ENCODE data around the gene ABHD2. TPM values are rescaled to one million over a fixed set of nuclear protein-coding genes. Genes with fewer than 3 reads are reported as not detected.
"Not testable (repeated sequence)": the region's sequence is repeated elsewhere in the genome, so short reads cannot be mapped to it uniquely, and the experiment has no call there.

Gene ABHD2
- total RNA-seq, 1 donor = 97.2 TPM

DNA sequence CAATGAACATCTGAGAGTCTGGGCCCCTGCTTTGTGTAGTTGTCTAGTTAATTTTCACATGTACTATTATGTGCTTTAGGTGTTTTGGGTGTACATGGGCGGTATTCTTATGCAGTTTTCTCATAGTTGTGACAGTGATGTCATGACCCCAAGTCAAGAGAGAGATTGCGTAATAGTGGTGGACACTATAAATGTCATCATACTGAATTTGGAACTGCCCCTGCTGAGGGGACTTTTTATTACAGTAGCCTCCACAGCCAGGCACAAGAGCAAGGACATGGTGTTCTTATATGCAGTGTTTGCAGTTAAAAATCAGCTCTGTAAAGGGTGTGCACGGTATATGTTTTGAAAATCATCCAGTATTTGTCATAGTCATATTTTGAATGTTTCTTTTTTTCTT is 29.5 kb downstream of the ABHD2 start:
- no peaks in the 10 kb centered on the region for H3K27me3 ChIP-seq (ENCODE audit: insufficient read depth, low read length)
- H3K4me1 ChIP-seq (ENCODE audit: insufficient read depth, low read length) = peaks cover 29% of the 10 kb centered on the region
- H3K9me3 ChIP-seq (ENCODE audit: low read depth, low read length) = no peaks in the 10 kb centered on the region
- H3K4me3 ChIP-seq (ENCODE audit: low read length) = no peak overlapping the region

DNA sequence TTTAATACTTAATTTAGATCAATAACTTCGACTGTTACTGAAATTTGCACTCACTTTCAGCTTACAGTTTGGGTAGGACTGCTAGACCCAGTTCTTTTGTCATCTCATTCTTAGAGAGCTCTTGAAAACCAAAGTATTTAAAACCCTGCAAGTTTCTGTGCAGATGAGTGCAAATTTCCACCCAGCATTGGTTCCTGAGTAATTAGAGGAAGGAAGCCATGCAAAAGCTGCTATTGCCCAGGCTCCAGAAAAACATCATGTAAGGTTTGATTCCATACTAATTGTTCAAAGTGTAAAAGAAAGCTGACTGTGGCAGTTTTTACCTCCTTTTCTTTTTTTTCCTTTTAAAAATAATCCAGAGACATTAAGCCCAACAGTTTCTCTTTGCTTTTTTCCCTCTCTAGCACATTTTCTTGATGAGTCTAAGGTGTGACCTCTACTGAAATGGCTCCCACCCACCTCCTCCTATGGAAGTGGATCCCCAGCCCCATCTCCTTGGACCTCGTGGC is 30.3 kb downstream of the ABHD2 start:
- Histone ChIP-seq H3K4me3 (ENCODE audit: low read length) (no peak overlapping the region), H3K9me3 (ENCODE audit: low read depth, low read length) (no peaks in the 10 kb centered on the region), H3K4me1 (ENCODE audit: insufficient read depth, low read length) (peaks cover 29% of the 10 kb centered on the region), H3K27me3 (ENCODE audit: insufficient read depth, low read length) (no peaks in the 10 kb centered on the region)

DNA sequence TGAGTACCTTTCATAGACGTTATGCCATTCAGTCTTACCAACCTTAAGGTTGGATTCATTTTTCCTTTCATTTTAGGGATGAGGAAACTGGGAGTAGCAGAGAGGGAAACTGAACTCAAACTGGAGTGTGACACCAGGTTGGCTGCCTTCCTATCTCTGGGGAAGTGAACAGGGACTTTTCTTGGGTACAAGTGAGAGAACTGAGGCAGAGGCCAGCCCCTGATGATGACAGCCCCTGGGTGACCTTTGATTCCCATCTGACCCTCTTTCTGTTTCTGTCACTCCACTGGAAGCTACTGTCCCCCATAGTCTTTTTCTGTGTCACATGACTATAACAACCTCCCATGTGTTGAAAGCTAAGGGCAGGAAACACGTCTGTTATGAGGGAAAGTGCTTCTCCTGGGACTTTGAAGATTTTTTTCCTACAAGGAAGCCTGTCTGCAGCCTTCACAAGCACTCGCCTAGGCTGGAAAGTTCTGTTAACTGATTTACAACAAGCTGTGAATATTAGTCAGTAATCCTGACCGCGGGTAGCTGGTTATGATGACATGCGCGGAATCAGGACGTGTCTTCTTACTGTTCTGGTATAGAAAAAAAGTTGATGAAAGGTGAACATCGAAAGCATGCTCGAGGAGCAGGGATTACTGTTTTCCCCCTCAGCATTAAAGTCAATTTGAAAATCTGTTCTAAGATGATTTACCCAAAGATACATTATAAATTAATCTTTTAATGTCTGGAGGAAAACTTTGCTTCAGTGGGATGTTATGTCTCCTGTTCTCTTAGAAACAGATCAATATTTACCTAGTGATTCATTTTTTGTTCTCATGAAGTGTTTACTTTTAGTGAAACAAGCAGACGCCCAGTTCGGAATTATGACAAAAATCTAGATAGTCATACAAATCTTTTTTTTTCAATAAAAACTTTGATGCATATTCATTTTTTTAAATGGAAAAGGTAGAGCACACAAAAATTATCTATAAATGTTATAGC is 31.5 kb downstream of the ABHD2 start:
- peaks cover 29% of the 10 kb centered on the region for H3K4me1 ChIP-seq (ENCODE audit: insufficient read depth, low read length)
- no peak overlapping the region for H3K4me3 ChIP-seq (ENCODE audit: low read length)
- H3K9me3 ChIP-seq (ENCODE audit: low read depth, low read length) = no peaks in the 10 kb centered on the region
- H3K27me3 ChIP-seq (ENCODE audit: insufficient read depth, low read length) = no peaks in the 10 kb centered on the region

DNA sequence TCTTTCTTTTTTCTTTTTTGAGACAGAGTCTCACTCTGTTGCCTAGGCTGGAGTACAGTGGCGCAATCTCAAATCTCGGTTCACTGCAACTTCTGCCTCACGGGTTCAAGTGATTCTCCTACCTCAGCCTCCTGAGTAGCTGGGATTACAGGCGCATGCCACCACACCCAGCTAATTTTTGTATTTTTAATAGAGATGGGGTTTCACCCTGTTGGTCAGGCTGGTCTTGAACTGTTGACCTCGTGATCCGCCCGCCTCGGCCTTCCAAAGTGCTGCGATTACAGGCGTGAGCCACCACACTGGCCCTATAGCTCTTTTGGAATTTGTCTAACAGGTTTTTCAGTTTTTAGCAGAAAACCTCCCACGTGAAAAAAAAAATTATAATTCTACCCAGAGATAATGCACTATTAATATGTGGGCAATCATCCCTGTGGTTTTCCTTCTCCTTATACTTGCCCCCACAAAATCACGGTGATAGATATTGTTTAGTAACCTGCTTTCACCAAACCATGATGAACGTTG is 32.3 kb downstream of the ABHD2 start:
- H3K27me3 ChIP-seq (ENCODE audit: insufficient read depth, low read length); H3K4me3 ChIP-seq (ENCODE audit: low read length); H3K9me3 ChIP-seq (ENCODE audit: low read depth, low read length): not testable (repeated sequence)
- H3K4me1 ChIP-seq (ENCODE audit: insufficient read depth, low read length) = peaks cover 29% of the 10 kb centered on the region

DNA sequence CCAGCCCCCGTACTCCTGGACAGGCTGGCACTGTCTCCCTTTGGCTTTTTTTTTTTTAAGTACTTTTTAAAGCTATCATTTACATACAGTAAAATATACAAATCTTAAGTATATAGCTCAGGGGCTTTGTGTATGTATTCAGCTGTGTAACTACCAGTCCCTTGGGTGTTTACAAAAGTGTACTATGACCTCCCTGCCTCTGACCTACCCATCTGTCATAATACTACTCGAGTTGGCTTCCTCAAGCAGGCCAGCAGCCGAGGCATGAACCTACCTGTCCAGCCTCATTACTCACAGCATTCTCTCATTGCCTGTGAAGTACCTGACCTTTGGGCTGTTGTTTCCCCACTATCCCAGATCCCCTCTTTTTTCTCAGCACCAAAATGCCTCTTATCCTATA is 33.2 kb downstream of the ABHD2 start:
- H3K4me1 ChIP-seq (ENCODE audit: insufficient read depth, low read length) = peaks cover 29% of the 10 kb centered on the region
- H3K4me3 ChIP-seq (ENCODE audit: low read length) = no peak overlapping the region
- H3K9me3 ChIP-seq (ENCODE audit: low read depth, low read length) = no peaks in the 10 kb centered on the region
- no peaks in the 10 kb centered on the region for H3K27me3 ChIP-seq (ENCODE audit: insufficient read depth, low read length)

DNA sequence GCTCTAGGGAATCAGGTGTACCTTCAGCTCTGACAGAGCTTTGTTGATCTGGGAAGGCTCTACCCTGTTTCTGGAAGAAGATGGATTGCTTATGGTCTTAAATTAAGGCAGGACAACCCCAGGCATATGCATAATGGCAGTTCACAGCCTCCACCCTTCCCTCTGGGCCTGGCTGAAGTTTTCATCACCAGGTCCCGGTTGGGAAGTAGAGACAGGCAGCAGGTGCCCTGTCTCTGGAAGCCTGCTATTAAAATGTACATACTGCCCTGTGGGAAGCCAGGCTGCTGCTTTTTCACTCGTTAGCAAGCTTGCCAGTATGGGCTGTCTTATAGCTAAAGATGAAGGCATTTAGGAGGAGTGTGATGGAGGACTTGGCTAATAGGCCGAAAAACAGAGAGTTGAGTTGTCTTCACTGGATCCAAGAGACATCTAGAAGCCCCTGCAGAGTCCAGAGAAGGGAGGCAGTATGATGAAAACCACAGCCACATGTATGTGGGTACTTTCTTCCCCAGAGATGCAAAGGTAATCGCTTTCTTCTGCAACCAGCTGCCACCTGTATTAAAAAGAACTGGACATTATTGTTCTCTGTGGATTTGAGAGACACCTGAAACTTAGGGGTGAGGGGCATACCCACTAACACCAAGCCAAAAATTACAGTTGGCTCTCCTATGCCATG is 34.4 kb downstream of the ABHD2 start:
- Histone ChIP-seq H3K9me3 (ENCODE audit: low read depth, low read length) (no peaks in the 10 kb centered on the region), H3K4me3 (ENCODE audit: low read length) (no peak overlapping the region)

DNA sequence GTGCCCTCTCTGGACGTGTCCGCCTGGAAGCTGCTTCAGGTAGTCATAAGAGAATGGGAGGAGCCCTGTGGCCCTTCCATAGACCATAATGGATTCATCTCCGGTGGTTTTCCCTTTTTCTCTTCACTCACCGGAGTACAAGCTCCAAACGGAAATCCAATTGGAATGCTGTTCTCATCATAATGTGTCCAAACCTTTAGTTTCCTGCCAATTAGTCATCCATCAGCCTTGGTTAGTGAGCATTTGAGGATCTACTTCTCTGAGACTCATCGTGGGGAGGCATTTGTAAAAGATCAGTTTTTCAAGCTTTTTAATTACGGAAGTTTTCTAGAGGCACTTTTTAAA is 34.9 kb downstream of the ABHD2 start:
- Histone ChIP-seq H3K4me1 (ENCODE audit: insufficient read depth, low read length) (peaks cover 20% of the 10 kb centered on the region), H3K27me3 (ENCODE audit: insufficient read depth, low read length) (no peaks in the 10 kb centered on the region), H3K4me3 (ENCODE audit: low read length) (no peak overlapping the region), H3K9me3 (ENCODE audit: low read depth, low read length) (no peaks in the 10 kb centered on the region)

More for the DNA sequence above, 34.4 kb downstream of the ABHD2 start:
- Histone ChIP-seq H3K4me1 (ENCODE audit: insufficient read depth, low read length) (peaks cover 23% of the 10 kb centered on the region), H3K27me3 (ENCODE audit: insufficient read depth, low read length) (no peaks in the 10 kb centered on the region)

DNA sequence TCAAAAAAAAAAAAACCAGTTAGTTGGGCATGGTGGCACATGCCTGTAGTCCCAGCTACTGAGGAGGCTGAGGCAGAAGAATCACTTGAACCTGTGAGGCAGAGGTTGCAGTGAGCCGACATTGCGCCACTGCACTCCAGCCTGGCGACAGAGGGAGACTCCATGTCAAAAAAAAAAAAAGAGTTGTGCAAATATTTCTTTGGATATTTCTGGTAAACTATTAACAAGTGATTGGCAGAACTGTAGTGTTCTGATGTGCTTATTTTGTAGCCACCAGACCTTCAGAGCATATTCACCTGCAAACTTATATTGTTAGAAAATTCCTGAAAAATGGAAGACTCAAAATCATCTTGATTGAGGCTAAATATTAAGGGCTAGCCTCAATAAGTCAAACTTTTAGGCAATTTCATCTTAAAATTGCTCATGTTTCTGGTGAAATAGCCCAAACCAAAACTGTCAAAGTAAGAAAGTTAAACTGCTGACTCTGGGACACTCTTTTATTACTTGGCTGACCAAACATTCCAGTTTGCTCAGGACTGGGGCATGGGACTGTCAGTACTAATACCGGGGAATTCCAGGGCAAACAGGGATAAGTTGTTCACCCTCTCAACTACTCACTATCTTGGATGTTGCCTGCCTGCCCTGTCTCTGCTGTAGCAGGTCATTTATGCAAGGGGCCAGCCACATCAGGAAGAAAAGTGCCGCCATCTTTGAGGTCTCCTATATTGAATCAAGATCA is 37.0 kb downstream of the ABHD2 start:
- Histone ChIP-seq H3K4me1 (ENCODE audit: insufficient read depth, low read length) (peaks cover 22% of the 10 kb centered on the region), H3K4me3 (ENCODE audit: low read length) (no peak overlapping the region), H3K9me3 (ENCODE audit: low read depth, low read length) (no peaks in the 10 kb centered on the region), H3K27me3 (ENCODE audit: insufficient read depth, low read length) (no peaks in the 10 kb centered on the region)

DNA sequence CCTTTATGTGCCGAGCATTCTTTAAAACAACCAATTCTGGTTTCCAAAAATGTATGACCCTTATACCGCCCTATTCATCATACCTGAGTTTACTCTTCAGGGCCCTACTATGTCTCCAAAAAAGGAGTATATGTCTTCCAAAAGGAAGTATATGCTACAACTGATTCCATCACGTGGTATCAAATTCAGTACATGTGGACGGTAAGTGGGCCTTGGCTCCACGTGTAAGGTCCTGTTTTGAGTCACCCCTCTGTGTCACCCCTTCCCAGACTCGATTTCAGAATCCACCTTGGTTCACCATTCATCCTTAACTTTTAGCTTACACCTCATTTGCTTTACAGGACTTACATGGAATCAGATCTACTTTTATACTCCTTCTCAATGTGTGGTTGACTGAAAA is 37.8 kb downstream of the ABHD2 start:
- no peak overlapping the region for H3K4me3 ChIP-seq (ENCODE audit: low read length)
- no peaks in the 10 kb centered on the region for H3K9me3 ChIP-seq (ENCODE audit: low read depth, low read length)
- no peaks in the 10 kb centered on the region for H3K27me3 ChIP-seq (ENCODE audit: insufficient read depth, low read length)
- peaks cover 30% of the 10 kb centered on the region for H3K4me1 ChIP-seq (ENCODE audit: insufficient read depth, low read length)

DNA sequence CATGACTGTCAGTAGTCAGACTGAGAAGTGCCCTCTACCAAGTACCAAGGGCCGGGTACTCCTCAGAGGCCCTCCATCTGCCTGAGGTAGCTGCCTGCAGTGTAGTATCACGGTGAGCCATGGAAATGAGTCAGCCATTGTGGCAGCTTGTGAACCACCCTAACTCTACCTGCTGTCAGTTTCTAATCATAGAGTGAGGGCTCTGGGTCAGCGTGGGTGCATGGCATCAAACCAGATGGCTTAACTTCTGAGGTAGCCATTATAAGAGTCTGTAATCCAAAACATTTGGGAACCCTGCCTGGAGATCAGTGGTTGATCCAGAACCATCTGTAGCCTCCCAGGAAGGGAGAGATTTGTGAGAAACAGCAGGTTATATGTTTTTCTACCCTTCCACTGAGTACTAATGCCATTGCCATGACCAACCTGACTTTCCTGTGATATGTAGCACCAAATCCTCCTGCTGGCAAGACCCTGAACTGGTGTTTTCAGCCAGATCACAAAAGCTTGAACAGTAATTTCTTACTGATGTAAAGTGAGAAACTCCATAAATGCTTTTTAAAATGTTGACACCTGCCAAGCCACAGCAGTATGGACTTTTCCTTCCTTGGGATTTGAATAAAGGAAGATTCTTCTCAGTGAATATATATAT is 38.9 kb downstream of the ABHD2 start:
- H3K4me1 ChIP-seq (ENCODE audit: insufficient read depth, low read length) = peaks cover 41% of the 10 kb centered on the region
- H3K27me3 ChIP-seq (ENCODE audit: insufficient read depth, low read length) = no peaks in the 10 kb centered on the region
- H3K4me3 ChIP-seq (ENCODE audit: low read length) = no peak overlapping the region
- H3K9me3 ChIP-seq (ENCODE audit: low read depth, low read length) = no peaks in the 10 kb centered on the region

DNA sequence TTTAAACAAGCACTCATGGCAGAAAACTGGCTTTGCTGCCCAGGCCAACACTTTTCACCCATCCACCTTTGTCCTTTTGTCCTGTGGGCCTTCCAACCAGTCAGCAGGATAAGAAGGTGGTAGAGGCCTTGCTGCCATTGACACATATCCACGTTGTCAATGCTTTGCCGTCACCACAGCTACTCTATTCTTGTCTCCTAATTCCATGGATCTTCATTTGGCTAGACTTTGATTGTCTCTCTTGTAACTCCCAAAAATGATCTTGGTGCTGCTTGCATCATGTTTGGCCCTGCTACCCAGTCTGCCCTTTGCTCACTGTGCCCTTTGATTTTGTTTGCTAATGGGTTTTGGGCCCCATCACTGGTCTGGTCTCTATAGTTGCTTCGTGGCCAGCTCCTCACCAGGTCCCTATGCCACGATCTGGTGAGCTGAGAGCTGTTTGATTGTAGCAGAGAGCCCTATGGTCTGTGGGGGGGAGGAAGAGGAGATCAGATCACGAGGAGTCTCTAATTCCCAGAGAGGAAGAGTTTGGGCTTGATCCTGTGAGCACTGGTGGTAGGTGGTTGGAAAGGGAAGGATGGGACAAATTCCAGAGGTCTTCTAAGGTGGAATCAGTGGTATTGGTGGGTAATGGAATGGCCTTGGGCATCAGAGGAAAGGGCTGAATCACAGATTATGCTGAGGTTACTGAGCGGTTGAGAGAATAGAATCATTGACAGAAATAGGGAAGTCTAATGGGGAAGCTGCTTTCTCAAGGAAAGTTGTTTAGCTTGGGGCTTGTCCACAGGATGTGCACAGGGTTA is 40.3 kb downstream of the ABHD2 start:
- Histone ChIP-seq H3K4me3 (ENCODE audit: low read length) (no peak overlapping the region), H3K4me1 (ENCODE audit: insufficient read depth, low read length) (peaks cover 54% of the 10 kb centered on the region), H3K27me3 (ENCODE audit: insufficient read depth, low read length) (no peaks in the 10 kb centered on the region), H3K9me3 (ENCODE audit: low read depth, low read length) (no peaks in the 10 kb centered on the region)

DNA sequence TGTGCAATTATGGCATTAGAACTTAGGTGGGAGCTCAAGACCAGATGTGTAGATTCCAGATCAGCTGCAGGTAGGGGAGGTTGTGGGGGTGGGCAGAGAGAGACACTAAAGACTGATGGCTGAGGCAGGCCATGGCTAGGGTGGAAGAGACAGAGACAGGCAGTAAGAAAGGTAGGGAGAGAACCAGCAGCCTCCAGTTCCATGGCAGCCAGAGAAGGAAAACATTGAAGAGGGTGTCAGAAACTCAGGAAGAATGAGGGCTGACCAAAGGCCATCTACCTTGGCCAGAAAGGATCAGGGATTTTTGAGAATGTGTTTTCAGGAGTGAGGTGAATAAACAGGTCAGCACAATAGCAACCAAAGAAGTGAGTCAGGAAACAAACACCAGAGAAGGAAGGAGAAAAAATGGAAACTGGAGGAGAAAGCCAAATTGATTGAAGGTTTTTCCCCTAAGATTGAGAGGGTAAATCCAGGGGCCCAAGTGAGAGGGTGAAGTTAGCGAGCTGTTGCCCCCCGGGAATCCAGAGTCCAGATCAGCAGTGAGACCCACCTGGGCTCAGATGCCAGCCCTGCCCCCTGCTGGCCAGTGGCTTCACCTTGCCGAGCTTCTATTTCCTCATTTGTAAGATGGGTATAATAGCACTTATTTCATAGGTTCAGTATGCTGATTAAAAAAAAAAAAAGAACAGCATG is 41.0 kb downstream of the ABHD2 start:
- Histone ChIP-seq H3K4me1 (ENCODE audit: insufficient read depth, low read length) (peaks cover 61% of the 10 kb centered on the region), H3K4me3 (ENCODE audit: low read length) (no peak overlapping the region), H3K9me3 (ENCODE audit: low read depth, low read length) (no peaks in the 10 kb centered on the region), H3K27me3 (ENCODE audit: insufficient read depth, low read length) (no peaks in the 10 kb centered on the region)

DNA sequence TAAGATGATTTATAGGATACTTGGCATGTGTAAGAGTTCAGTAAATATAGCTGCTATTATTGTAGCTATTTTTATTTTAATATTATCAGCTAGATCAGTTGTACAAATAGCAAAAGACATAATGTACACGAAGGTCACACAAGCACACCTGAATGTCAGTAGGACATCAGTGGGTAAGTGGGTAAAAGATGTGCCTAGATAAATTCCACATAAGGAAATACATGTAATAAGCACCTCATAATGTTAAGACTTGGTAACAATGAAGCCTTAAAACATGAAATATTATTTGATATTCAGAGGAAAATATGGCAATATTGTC is 41.5 kb downstream of the ABHD2 start:
- H3K9me3 ChIP-seq (ENCODE audit: low read depth, low read length) = no peaks in the 10 kb centered on the region
- H3K27me3 ChIP-seq (ENCODE audit: insufficient read depth, low read length) = no peaks in the 10 kb centered on the region
- H3K4me1 ChIP-seq (ENCODE audit: insufficient read depth, low read length) = peaks cover 66% of the 10 kb centered on the region
- no peak overlapping the region for H3K4me3 ChIP-seq (ENCODE audit: low read length)
